Stimulated activated CD4-positive, alpha-beta T cell treated with anti-CD3 and anti-CD28 coated beads, Interleukin-2, amount 100 ng/mL, for 48 hours (primary cell): ENCODE data around the gene MYL10.

Experiments used
- DNase-seq, 2 donors: peaks; one replicate each; pipeline ENCODE4 v3.0.0-alpha.2; 2020

MYL10 gene

GRCh38 chr7:101595246-101595645, 33.9 kb downstream of the MYL10 start:
- DNase-seq, result no peak

DNA sequence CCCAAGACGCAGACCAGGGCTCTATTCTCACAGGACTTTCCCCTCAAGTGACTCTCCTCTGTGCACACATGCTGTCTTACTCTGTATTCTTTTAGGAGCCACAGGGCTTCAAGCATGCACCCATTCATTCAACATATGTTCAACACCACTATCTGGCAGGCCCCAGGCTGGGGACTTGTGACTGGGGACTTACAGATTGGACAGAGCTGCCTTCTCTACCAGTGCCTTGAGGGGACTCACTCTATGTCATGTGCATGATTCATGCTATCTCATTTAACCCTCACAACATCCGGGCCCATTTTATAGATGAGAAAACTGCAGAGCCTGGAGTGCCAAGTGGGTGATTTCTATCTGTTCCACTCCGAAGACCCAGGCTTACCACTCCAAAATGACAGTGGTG, 34.3 kb downstream of the MYL10 start:
- no peak for DNase-seq

- DNase-seq, result no peak
Observed at GRCh38 chr7:101593556-101593955, 35.5 kb downstream of the MYL10 start.

- DNase-seq, result no peak
Observed at GRCh38 chr7:101591504-101591903, 37.6 kb downstream of the MYL10 start.

- DNase-seq, result no peak
Observed at GRCh38 chr7:101590663-101591435, 38.2 kb downstream of the MYL10 start.

DNA sequence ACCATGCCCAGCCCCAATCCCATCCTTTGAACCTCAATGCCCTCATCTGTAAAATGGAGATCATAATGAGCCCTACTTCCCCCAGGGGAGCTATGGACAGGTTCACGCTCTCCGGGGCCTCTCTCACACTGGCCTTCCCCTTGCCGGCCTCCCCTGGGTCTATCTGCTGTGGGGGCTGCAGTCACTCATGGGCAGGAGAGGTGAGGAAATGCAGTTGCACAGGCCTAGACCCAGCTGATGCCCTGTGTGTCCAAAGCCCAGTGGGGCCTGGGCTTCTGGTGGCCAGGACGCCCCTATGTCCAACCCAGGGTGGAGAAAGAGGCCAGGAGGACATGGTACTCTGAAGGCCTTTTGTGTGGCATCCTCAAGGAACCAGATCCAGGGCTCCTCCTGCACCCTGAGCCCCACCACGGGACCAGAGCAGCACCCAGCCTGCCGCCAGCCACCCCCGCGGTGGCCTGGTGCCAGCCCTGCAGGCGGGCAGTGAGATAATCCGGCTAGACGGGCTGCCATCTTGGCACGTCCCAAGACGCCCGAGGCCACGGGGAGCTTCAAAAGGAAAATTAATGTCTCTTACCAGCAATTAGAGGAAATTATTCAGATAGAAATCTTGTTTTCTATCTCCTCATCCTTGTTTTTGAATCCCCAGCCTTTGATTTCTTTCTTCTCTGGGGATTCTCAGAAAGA, 39.0 kb downstream of the MYL10 start:
- no peak for DNase-seq

- no peak for DNase-seq
Observed at GRCh38 chr7:101589052-101589451, 40.0 kb downstream of the MYL10 start.

GRCh38 chr7:101588131-101588935, 40.8 kb downstream of the MYL10 start:
- DNase-seq, result no peak

DNA sequence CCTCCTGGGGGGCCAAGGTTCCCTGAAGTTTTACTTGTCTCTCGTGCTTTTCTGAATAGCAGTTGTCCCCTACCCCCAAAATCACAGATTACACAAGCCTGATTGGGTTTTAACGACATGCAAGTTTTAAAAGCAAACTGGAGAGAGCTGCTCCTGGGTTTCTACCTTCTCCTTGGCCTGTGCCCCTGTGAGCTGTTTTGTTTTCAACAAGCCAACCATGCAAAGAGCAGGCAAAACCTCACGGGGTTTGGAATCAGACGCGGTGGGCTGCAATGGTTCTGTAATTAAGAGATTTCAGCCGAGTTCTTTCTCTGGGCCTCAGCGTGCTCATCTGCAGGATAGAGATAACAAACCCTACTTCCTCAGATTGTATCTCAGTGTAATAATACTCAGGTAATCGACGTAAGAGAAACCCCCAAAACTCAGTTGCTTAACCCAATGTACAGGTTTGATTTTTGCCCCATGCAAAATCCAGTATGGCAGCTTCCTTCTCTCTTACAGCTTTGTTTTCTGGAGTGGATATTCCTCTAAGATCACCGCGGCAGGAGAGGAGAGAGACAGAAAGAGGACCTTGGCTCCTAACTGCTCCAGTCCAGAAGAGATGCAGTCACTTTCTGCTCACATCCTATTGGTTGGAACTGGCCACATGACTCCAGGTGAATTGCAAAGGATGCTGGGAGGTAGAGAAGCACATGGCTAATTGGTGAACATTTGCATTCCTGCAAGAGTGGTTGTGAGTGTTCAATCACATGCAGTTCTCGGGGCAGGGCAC, 42.0 kb downstream of the MYL10 start:
- no peak for DNase-seq

- DNase-seq, result no peak
Observed at GRCh38 chr7:101586078-101586905, 42.8 kb downstream of the MYL10 start.

GRCh38 chr7:101582971-101583370, 46.1 kb downstream of the MYL10 start:
- DNase-seq, result no peak

DNA sequence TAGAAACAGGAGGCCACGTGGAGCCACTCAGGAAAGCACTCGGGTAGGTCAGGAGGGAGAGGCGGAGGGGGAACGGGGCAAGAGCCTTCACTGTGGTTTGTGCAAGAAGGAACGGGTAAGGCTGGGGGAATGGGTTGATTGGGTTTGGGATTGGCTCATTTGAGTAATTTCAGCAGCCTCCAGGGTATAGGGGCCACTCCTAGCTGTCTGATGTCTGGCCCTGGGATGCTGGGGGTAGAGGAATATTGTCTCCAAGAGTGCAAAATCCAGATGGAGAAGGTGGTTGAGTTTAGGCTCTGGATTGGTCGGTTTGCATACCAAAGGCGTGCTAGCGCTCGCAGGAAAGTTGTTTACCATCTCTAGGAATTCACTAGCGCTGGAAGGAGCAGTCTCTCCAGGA, 47.2 kb downstream of the MYL10 start:
- DNase-seq, result no peak

GRCh38 chr7:101580596-101580995, 48.5 kb downstream of the MYL10 start:
- no peak for DNase-seq

- DNase-seq, result no peak
Observed at GRCh38 chr7:101578552-101578951, 50.5 kb downstream of the MYL10 start.

DNA sequence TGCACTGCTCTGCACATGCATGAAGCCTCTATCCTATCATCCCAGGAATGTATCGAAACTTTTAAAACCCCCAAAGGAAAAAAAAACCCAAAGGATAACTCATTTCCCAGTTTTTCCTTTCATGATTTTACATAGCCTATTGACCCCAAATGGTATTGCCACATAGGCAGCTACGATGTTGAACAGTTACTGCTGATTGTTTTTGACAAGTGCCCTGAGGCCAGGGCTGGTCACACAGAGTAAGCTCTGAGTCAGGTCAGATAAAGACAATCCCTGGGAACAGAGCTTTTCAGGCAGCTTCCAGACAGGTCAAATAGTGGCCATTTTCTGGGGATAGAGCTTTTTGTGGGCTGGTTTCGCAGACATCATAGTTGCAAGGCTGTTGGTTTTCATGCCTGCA, 52.1 kb downstream of the MYL10 start:
- no peak for DNase-seq

DNA sequence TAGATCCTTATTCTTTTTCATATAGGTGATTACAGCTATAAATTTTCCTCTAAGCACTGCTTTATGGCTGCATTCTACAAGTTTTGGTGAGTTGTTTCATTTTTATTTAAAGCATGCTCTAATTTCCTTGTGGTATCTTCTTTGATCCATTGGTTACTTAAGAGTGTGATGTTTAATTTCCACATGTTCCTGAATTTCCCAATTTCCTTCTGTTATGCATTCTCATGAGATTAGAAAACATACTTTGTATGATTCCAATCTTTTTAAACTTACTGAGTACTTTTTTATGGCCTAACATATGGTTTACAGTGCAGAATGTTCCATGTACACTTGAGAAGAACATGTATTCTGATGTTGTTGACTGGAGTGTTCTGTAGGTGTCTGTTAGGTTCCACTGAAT, 53.4 kb downstream of the MYL10 start:
- DNase-seq, result no peak

- DNase-seq, result no peak
Observed at GRCh38 chr7:101575168-101575567, 53.9 kb downstream of the MYL10 start.

- no peak for DNase-seq
Observed at GRCh38 chr7:101572156-101572555, 56.9 kb downstream of the MYL10 start.

DNA sequence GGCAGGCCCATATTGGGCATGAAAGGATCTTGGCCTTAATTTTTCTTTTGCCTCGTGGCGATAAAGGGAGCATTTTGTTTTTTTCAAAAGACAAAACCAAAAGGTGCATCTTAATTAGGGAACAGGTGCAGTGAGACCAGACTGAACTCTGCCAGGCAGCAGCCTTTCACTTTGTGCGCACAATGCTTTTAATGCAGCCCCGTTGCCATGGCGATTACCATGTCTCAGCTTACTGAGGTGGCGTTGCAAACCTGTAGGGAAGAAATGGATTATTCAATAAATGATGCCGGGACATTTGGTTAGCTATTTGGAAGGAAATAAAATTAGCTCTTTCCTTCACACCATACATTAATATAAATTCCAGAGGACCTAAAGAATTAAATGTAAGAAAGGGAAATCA, 61.9 kb downstream of the MYL10 start:
- DNase-seq, result no peak

- no peak for DNase-seq
Observed at GRCh38 chr7:101565601-101566209, 63.4 kb downstream of the MYL10 start.

GRCh38 chr7:101564778-101565211, 64.3 kb downstream of the MYL10 start:
- DNase-seq, result no peak
